Astrocyte (in vitro differentiated cells and primary cell): Measurements from ENCODE around the gene LRRC7.

Experiments used
- CTCF ChIP-seq: IDR thresholded peaks from 2 replicates; pipeline ENCODE4 v1.5.1; 2011; ENCODE audit warnings: low read depth, mild to moderate bottlenecking, inconsistent platforms, low read length, moderate library complexity; ENCODE audit not compliant: insufficient read depth
- EZH2 ChIP-seq: IDR thresholded peaks from 2 replicates; pipeline ENCODE4 v1.6.1; 2012; ENCODE audit warnings: mild to moderate bottlenecking, low read length, inconsistent platforms; ENCODE audit not compliant: insufficient read depth

GRCh38 chr1:69871412-69871811, 303.7 kb downstream of the LRRC7 start:
- no peak for TF ChIP-seq CTCF
- no peak for TF ChIP-seq EZH2
